GM19395 (cell line): ENCODE data around the gene HABP2.

Experiments used
- ATAC-seq: cut with Tn5 transposase; IDR thresholded peaks from one replicate; pipeline ENCODE4 v1.9.1; 2021; ENCODE audit warnings: mild to moderate bottlenecking, moderate library complexity; ENCODE audit not compliant: unreplicated experiment

Gene HABP2

GRCh38 chr10:113600569-113600968 is 47.7 kb downstream of the HABP2 start:
- ATAC-seq: no peak

GRCh38 chr10:113603057-113603777 is 50.4 kb downstream of the HABP2 start:
- no peak for ATAC-seq

- ATAC-seq: no peak
Observed at GRCh38 chr10:113604572-113604971, 51.7 kb downstream of the HABP2 start.

- ATAC-seq: no peak
Observed at GRCh38 chr10:113605268-113605978, 52.6 kb downstream of the HABP2 start.

- ATAC-seq: no peak
Observed at GRCh38 chr10:113609704-113610108, 56.9 kb downstream of the HABP2 start.

- no peak for ATAC-seq
Observed at GRCh38 chr10:113610631-113611601, 58.1 kb downstream of the HABP2 start.

GRCh38 chr10:113612154-113612553 is 59.3 kb downstream of the HABP2 start:
- ATAC-seq: no peak

- ATAC-seq: no peak
Observed at GRCh38 chr10:113613427-113613826, 60.6 kb downstream of the HABP2 start.

- ATAC-seq: no peak
Observed at GRCh38 chr10:113613977-113614690, 61.3 kb downstream of the HABP2 start.

- ATAC-seq: no peak
Observed at GRCh38 chr10:113616244-113617074, 63.6 kb downstream of the HABP2 start.

- ATAC-seq: no peak
Observed at GRCh38 chr10:113617086-113617485, 64.2 kb downstream of the HABP2 start.

GRCh38 chr10:113618338-113618737 is 65.5 kb downstream of the HABP2 start:
- ATAC-seq: no peak

- no peak for ATAC-seq
Observed at GRCh38 chr10:113619401-113619800, 66.5 kb downstream of the HABP2 start.

- no peak for ATAC-seq
Observed at GRCh38 chr10:113620511-113620910, 67.7 kb downstream of the HABP2 start.

- no peak for ATAC-seq
Observed at GRCh38 chr10:113620936-113621335, 68.1 kb downstream of the HABP2 start.

- ATAC-seq: no peak
Observed at GRCh38 chr10:113621799-113622198, 68.9 kb downstream of the HABP2 start.

- ATAC-seq: no peak
Observed at GRCh38 chr10:113622831-113623230, 70.0 kb downstream of the HABP2 start.

- ATAC-seq: no peak
Observed at GRCh38 chr10:113625461-113626186, 72.8 kb downstream of the HABP2 start.

- ATAC-seq: no peak
Observed at GRCh38 chr10:113626809-113627355, 74.0 kb downstream of the HABP2 start.
